Stimulated activated CD4-positive, alpha-beta T cell treated with anti-CD3 and anti-CD28 coated beads, TNF-alpha, amount 100 ng/mL, for 48 hours (primary cell): Measurements from ENCODE around the gene EXD2.
"Not testable (repeated sequence)": the region's sequence is repeated elsewhere in the genome, so short reads cannot be mapped to it uniquely, and the experiment has no call there.

Experiments
- DNase-seq, 3 donors: peaks; one replicate each; pipeline ENCODE4 v3.0.0-alpha.2; 2020; ENCODE audit warnings: low read depth in 3 of 3

The EXD2 gene

GRCh38 chr14:69280746-69281291, 89.5 kb downstream of the EXD2 start:
- no peak for DNase-seq

- DNase-seq = no peak
These were observed 90.3 kb downstream of the EXD2 start for GRCh38 chr14:69281450-69282169.

- DNase-seq = no peak
These were observed 91.2 kb downstream of the EXD2 start for GRCh38 chr14:69282448-69282847.

GRCh38 chr14:69284170-69284569, 92.9 kb downstream of the EXD2 start:
- DNase-seq = no peak

- no peak for DNase-seq
These were observed 94.5 kb downstream of the EXD2 start for GRCh38 chr14:69285661-69286255.

- no peak for DNase-seq
These were observed 96.1 kb downstream of the EXD2 start for GRCh38 chr14:69287098-69288010.

- no peak for DNase-seq
These were observed 96.9 kb downstream of the EXD2 start for GRCh38 chr14:69288011-69288771.

- no peak for DNase-seq
These were observed 97.8 kb downstream of the EXD2 start for GRCh38 chr14:69288956-69289705.

GRCh38 chr14:69289811-69290520, 98.7 kb downstream of the EXD2 start:
- DNase-seq = no peak

- not testable (repeated sequence) for DNase-seq
These were observed 99.6 kb downstream of the EXD2 start for GRCh38 chr14:69290881-69291280.

GRCh38 chr14:69291396-69291795, 100.1 kb downstream of the EXD2 start:
- DNase-seq = no peak

GRCh38 chr14:69291891-69292561, 100.7 kb downstream of the EXD2 start:
- DNase-seq = no peak
